H9 (cell line): ENCODE measurements around the gene ANKRD62. TPM values are rescaled to one million over a fixed set of nuclear protein-coding genes. Genes with fewer than 3 reads are reported as not detected.
"Not testable (repeated sequence)": the region's sequence is repeated elsewhere in the genome, so short reads cannot be mapped to it uniquely, and the experiment has no call there.

Source experiments
- DNase-seq: peaks from one replicate; pipeline ENCODE4 v3.0.0-alpha.2; 2017
- H2AFZ ChIP-seq: one replicate; pipeline ENCODE4 v1.6.1; 2013; ENCODE audit warnings: mild to moderate bottlenecking, low read length, control low read depth, moderate library complexity
- H2AK5ac ChIP-seq: 2 replicates; pipeline ENCODE4 v1.6.1; 2013; ENCODE audit warnings: low read length, control low read depth, mixed read lengths; ENCODE audit not compliant: insufficient read length
- H2BK120ac ChIP-seq: one replicate; pipeline ENCODE4 v1.6.1; 2013; ENCODE audit warnings: low read depth, mild to moderate bottlenecking, low read length, control low read depth, inconsistent platforms; ENCODE audit not compliant: poor library complexity, severe bottlenecking
- H2BK12ac ChIP-seq: 2 replicates; pipeline ENCODE4 v1.6.1; 2013; ENCODE audit warnings: low read length, control low read depth, mixed read lengths, low read depth; ENCODE audit not compliant: insufficient read length
- H2BK15ac ChIP-seq: 2 replicates; pipeline ENCODE4 v1.6.1; 2013; ENCODE audit warnings: low read depth, low read length, control low read depth
- H2BK20ac ChIP-seq: one replicate; pipeline ENCODE4 v1.6.1; 2013; ENCODE audit warnings: low read depth, mild to moderate bottlenecking, low read length, control low read depth, inconsistent platforms; ENCODE audit not compliant: poor library complexity, severe bottlenecking
- H2BK5ac ChIP-seq: 2 replicates; pipeline ENCODE4 v1.6.1; 2013; ENCODE audit warnings: low read length, control low read depth, mixed read lengths; ENCODE audit not compliant: insufficient read length
- H3K14ac ChIP-seq: 2 replicates; pipeline ENCODE4 v1.6.1; 2013; ENCODE audit warnings: low read length, control low read depth; ENCODE audit not compliant: insufficient read depth
- H3K18ac ChIP-seq: 2 replicates; pipeline ENCODE4 v1.6.1; 2013; ENCODE audit warnings: low read depth, mild to moderate bottlenecking, mixed read lengths, low read length, control low read depth; ENCODE audit not compliant: insufficient read length
- H3K23ac ChIP-seq: 2 replicates; pipeline ENCODE4 v1.6.1; 2013; ENCODE audit warnings: low read length, control low read depth, mixed read lengths, low read depth; ENCODE audit not compliant: insufficient read length
- H3K23me2 ChIP-seq: 2 replicates; pipeline ENCODE4 v1.6.1; 2013; ENCODE audit warnings: low read depth, mild to moderate bottlenecking, mixed read lengths, low read length, control low read depth; ENCODE audit not compliant: insufficient read length, poor library complexity, severe bottlenecking
- H3K27ac ChIP-seq: 2 replicates; pipeline ENCODE4 v1.5.1; 2013; ENCODE audit warnings: low read length, control low read depth, mixed read lengths, low read depth; ENCODE audit not compliant: insufficient read length
- H3K27me3 ChIP-seq: 2 replicates; pipeline ENCODE4 v1.6.1; 2013; ENCODE audit warnings: low read length, control low read depth, inconsistent platforms; ENCODE audit not compliant: insufficient read depth
- H3K4ac ChIP-seq: 2 replicates; pipeline ENCODE4 v1.6.1; 2013; ENCODE audit warnings: low read depth, mild to moderate bottlenecking, control low read depth, inconsistent platforms, low read length, moderate library complexity
- H3K4me1 ChIP-seq: 2 replicates; pipeline ENCODE4 v1.6.1; 2013; ENCODE audit warnings: low read length, control low read depth, inconsistent platforms; ENCODE audit not compliant: insufficient read depth
- H3K4me2 ChIP-seq: 2 replicates; pipeline ENCODE4 v1.6.1; 2013; ENCODE audit warnings: low read length, control low read depth, mixed read lengths; ENCODE audit not compliant: insufficient read length, insufficient read depth
- H3K56ac ChIP-seq: 2 replicates; pipeline ENCODE4 v1.6.1; 2013; ENCODE audit warnings: low read depth, mild to moderate bottlenecking, mixed read lengths, low read length, control low read depth; ENCODE audit not compliant: insufficient read length
- H3K79me1 ChIP-seq: 2 replicates; pipeline ENCODE4 v1.6.1; 2013; ENCODE audit warnings: low read depth, mild to moderate bottlenecking, moderate library complexity, low read length, control low read depth, inconsistent platforms; ENCODE audit not compliant: insufficient read depth, poor library complexity, severe bottlenecking
- H3K79me2 ChIP-seq: 2 replicates; pipeline ENCODE4 v1.6.1; 2013; ENCODE audit warnings: low read length, control low read depth, inconsistent platforms; ENCODE audit not compliant: insufficient read depth
- H3K9ac ChIP-seq: 2 replicates; pipeline ENCODE4 v1.6.1; 2013; ENCODE audit warnings: low read length, control low read depth, mixed read lengths; ENCODE audit not compliant: insufficient read length; ENCODE audit errors: extremely low read depth
- H3K9me3 ChIP-seq: one replicate; pipeline ENCODE4 v1.6.1; 2013; ENCODE audit warnings: low read depth, low read length, inconsistent platforms; ENCODE audit not compliant: control insufficient read depth
- H3T11ph ChIP-seq: one replicate; pipeline ENCODE4 v1.6.1; 2013; ENCODE audit warnings: mild to moderate bottlenecking, low read length, control low read depth, inconsistent platforms
- H4K20me1 ChIP-seq: one replicate; pipeline ENCODE4 v1.6.1; 2013; ENCODE audit not compliant: control insufficient read depth, insufficient read length, insufficient read depth
- H4K5ac ChIP-seq: 2 replicates; pipeline ENCODE4 v1.6.1; 2013; ENCODE audit warnings: low read depth, mild to moderate bottlenecking, mixed read lengths, low read length, control low read depth; ENCODE audit not compliant: insufficient read length
- H4K8ac ChIP-seq: replicated peaks from 2 replicates; pipeline ENCODE4 v1.6.1; 2013; ENCODE audit warnings: low read length, control low read depth, mixed read lengths, low read depth; ENCODE audit not compliant: insufficient read length
- H4K91ac ChIP-seq: 2 replicates; pipeline ENCODE4 v1.6.1; 2013; ENCODE audit warnings: low read depth, mild to moderate bottlenecking, moderate library complexity, mixed read lengths, low read length, control low read depth; ENCODE audit not compliant: insufficient read length
- H3K27ac Mint-ChIP-seq, 3 experiments: 2 replicates in 2 of 3; 3 replicates in 1 of 3; pipeline ENCODE4 v1.8.0; 2020 to 2021; ENCODE audit warnings: mixed read lengths in 3 of 3, mild to moderate bottlenecking in 1 of 3, moderate library complexity in 1 of 3
- H3K27me3 Mint-ChIP-seq: 2 replicates; pipeline ENCODE4 v1.8.0; 2021; ENCODE audit warnings: low read depth, mild to moderate bottlenecking, moderate library complexity, mixed read lengths
- H3K36me3 Mint-ChIP-seq, 3 experiments: 2 replicates in 2 of 3; 3 replicates in 1 of 3; pipeline ENCODE4 v1.8.0; 2020 to 2021; ENCODE audit warnings: low read depth in 3 of 3, mixed read lengths in 3 of 3; ENCODE audit not compliant: insufficient read depth in 1 of 3
- H3K4me1 Mint-ChIP-seq, 2 experiments: 2 replicates each; pipeline ENCODE4 v1.8.0; 2020; ENCODE audit warnings: mixed read lengths in 2 of 2
- H3K4me3 Mint-ChIP-seq, 2 experiments: 2 replicates in 1 of 2; 3 replicates in 1 of 2; pipeline ENCODE4 v1.8.0; 2020 to 2021; ENCODE audit warnings: mild to moderate bottlenecking in 2 of 2, mixed read lengths in 2 of 2, moderate library complexity in 1 of 2
- H3K9me3 Mint-ChIP-seq, 2 experiments: 2 replicates in 1 of 2; 3 replicates in 1 of 2; pipeline ENCODE4 v1.8.0; 2020; ENCODE audit warnings: mild to moderate bottlenecking in 2 of 2, mixed read lengths in 2 of 2, moderate library complexity in 1 of 2
- WGBS: extraction: QIAGEN DNeasy Blood & Tissue Kit; methylation state at CpG from one replicate; pipeline ENCODE4 v1.1.7; 2013; ENCODE audit warnings: missing lambda C conversion rate, low lambda C conversion rate, mixed read lengths; ENCODE audit not compliant: insufficient read length; ENCODE audit errors: extremely low coverage; 5-methylcytosine and 5-hydroxymethylcytosine counted together
- total RNA-seq: library from RNA; stranded (reverse); gene quantifications from 2 replicates; pipeline ENCODE4 v1.2.1, GENCODE V29; 2021
- TF ChIP-seq, protein P1 (sequence below): fragments of 200-600 bp; sonication (generic); conservative IDR thresholded peaks from 3 replicates; pipeline ENCODE4 v1.8.0; 2021; ENCODE audit warnings: antibody characterized with exemption, mild to moderate bottlenecking

The ANKRD62 gene
- total RNA-seq, 1 experiment from 2014 or later: not detected

DNA sequence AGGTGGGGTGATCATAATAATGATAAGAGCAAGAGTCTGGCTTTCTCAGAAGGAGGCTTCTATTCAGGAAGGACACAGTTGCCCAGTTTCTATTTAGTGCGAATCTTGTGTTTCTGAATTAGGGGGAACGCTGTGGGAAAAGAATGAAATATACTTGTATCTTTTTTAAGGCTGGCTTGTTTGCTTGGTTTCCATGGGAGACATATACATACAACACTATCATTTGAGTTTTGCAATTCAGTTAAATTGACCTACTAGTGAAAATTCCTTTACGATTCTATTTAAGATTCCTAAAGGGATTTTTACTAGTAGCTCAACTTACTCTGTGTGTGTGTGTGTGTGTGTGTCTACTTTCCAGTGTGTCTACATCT, 24.7 kb upstream of the ANKRD62 start:
- H3K56ac ChIP-seq: no peak overlapping the region
- no peak overlapping the region for H3K14ac ChIP-seq
- H3K23me2 ChIP-seq: no peaks in the 10 kb centered on the region
- H3K9ac ChIP-seq: no peak overlapping the region
- H3K27me3 Mint-ChIP-seq: peaks cover 2% of the 10 kb centered on the region
- no peak overlapping the region for H4K5ac ChIP-seq
- H3K36me3 Mint-ChIP-seq: no peaks in the 10 kb centered on the region
- H2BK20ac ChIP-seq: no peak overlapping the region
- no peaks in the 10 kb centered on the region for H3K4me1 Mint-ChIP-seq
- no CpG with 5 or more reads among the region's 3 CpGs for WGBS
- no peak overlapping the region for H2AK5ac ChIP-seq
- no peaks in the 10 kb centered on the region for H3K4me1 ChIP-seq
- H2AFZ ChIP-seq: no peak overlapping the region
- no peak overlapping the region for H3K4me2 ChIP-seq
- H3K27ac Mint-ChIP-seq: no peak overlapping the region
- no peak overlapping the region for H3K4me3 Mint-ChIP-seq
- H2BK12ac ChIP-seq: no peak overlapping the region
- no peak overlapping the region for H3K4ac ChIP-seq
- no peak overlapping the region for H3K18ac ChIP-seq
- TF ChIP-seq, protein P1, sequence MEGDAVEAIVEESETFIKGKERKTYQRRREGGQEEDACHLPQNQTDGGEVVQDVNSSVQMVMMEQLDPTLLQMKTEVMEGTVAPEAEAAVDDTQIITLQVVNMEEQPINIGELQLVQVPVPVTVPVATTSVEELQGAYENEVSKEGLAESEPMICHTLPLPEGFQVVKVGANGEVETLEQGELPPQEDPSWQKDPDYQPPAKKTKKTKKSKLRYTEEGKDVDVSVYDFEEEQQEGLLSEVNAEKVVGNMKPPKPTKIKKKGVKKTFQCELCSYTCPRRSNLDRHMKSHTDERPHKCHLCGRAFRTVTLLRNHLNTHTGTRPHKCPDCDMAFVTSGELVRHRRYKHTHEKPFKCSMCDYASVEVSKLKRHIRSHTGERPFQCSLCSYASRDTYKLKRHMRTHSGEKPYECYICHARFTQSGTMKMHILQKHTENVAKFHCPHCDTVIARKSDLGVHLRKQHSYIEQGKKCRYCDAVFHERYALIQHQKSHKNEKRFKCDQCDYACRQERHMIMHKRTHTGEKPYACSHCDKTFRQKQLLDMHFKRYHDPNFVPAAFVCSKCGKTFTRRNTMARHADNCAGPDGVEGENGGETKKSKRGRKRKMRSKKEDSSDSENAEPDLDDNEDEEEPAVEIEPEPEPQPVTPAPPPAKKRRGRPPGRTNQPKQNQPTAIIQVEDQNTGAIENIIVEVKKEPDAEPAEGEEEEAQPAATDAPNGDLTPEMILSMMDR: no peak
- H2BK5ac ChIP-seq: no peak overlapping the region
- no peak for DNase-seq
- no peaks in the 10 kb centered on the region for H3K9me3 Mint-ChIP-seq
- no peak overlapping the region for H2BK15ac ChIP-seq
- H4K91ac ChIP-seq: no peak overlapping the region
- no peak overlapping the region for H3K23ac ChIP-seq
- no peaks in the 10 kb centered on the region for H3K79me1 ChIP-seq
- H3T11ph ChIP-seq: no peak overlapping the region
- no peaks in the 10 kb centered on the region for H4K20me1 ChIP-seq
- no peaks in the 10 kb centered on the region for H3K27me3 ChIP-seq
- H3K9me3 ChIP-seq: no peaks in the 10 kb centered on the region
- H3K79me2 ChIP-seq: no peaks in the 10 kb centered on the region
- H4K8ac ChIP-seq: no peak overlapping the region
- H3K27ac ChIP-seq: no peak overlapping the region
- no peak overlapping the region for H2BK120ac ChIP-seq

DNA sequence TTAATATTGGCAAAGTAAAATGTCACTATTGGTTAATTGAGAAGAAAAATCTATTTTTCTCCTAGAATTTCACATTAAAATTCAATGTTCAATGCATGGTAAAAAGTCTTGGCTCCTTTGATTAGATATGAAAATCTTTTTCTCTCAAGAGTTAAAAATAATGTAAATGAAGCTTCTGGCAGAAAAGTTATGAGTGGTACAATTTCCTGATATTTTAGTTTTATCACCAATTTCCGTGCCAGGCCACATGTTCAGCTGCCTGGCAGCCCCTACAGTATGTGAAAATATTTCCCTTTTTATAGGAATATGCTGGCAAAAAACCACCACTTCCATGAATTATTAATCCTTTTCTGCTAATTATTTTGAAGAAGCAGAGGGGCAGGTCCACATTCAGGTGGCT, 22.6 kb upstream of the ANKRD62 start:
- H2BK5ac ChIP-seq, H3K9me3 ChIP-seq: not testable (repeated sequence)

More for the DNA sequence above, 22.6 kb upstream of the ANKRD62 start:
- not testable (repeated sequence) for H4K20me1 ChIP-seq, H2BK20ac ChIP-seq, H3K4me1 Mint-ChIP-seq, H3K9me3 Mint-ChIP-seq, H3K4me1 ChIP-seq, H2BK120ac ChIP-seq, H3K4me2 ChIP-seq, H3K36me3 Mint-ChIP-seq, H4K8ac ChIP-seq, H3K27ac ChIP-seq, H3K79me1 ChIP-seq, H3K14ac ChIP-seq, H3K23ac ChIP-seq, H2BK15ac ChIP-seq, H3K23me2 ChIP-seq, H2BK12ac ChIP-seq, H3K4ac ChIP-seq, H3K27ac Mint-ChIP-seq, H4K5ac ChIP-seq, H3K4me3 Mint-ChIP-seq, DNase-seq, H3K79me2 ChIP-seq, H3K18ac ChIP-seq, H4K91ac ChIP-seq, H2AK5ac ChIP-seq, H3K27me3 ChIP-seq, H3K9ac ChIP-seq, H3K56ac ChIP-seq, H3T11ph ChIP-seq, H2AFZ ChIP-seq
- peaks cover 14% of the 10 kb centered on the region for H3K27me3 Mint-ChIP-seq
- no CpG with 5 or more reads among the region's 1 CpG for WGBS
